BE2C (cell line): ENCODE data around the gene TAF7.
"Not testable (repeated sequence)": the region's sequence is repeated elsewhere in the genome, so short reads cannot be mapped to it uniquely, and the experiment has no call there.

ENCODE experiments used
- DNase-seq: peaks from one replicate; pipeline ENCODE4 v3.0.0-alpha.2; 2020
- H3K27me3 ChIP-seq: fragments of 250-450 bp; sonication (Bioruptor Pico); 2 replicates; pipeline ENCODE4 v1.5.1; 2020; ENCODE audit warnings: mild to moderate bottlenecking
- H3K36me3 ChIP-seq: fragments of 250-450 bp; sonication (Bioruptor Pico); 2 replicates; pipeline ENCODE4 v1.5.1; 2020; ENCODE audit warnings: mild to moderate bottlenecking
- H3K4me1 ChIP-seq: fragments of 250-450 bp; sonication (Bioruptor Pico); 2 replicates; pipeline ENCODE4 v1.5.1; 2020
- H3K4me3 ChIP-seq: 2 replicates; pipeline ENCODE4 v1.5.1; 2011; ENCODE audit warnings: low read depth, low read length
- H3K9me3 ChIP-seq: fragments of 250-450 bp; sonication (Bioruptor Pico); 2 replicates; pipeline ENCODE4 v1.5.1; 2020
- CTCF ChIP-seq: IDR thresholded peaks from 2 replicates; pipeline ENCODE4 v1.5.1; 2012; ENCODE audit warnings: mild to moderate bottlenecking, low read depth, low read length

The TAF7 gene

GRCh38 chr5:141338538-141339306 lies 18.1 kb upstream of the TAF7 start, which contains the start of gene PCDHGA2:
TSS of gene PCDHGA2 (plus strand) at chr5:141338760.
- Histone ChIP-seq H3K27me3 (no peaks in the 10 kb centered on the region), H3K4me3 (no peak within 1 kb of the TSS), H3K36me3 (peaks cover under 1% of the 10 kb centered on the region; the same call in 1 of the 2 replicates), H3K9me3 (peaks cover under 1% of the 10 kb centered on the region), H3K4me1 (no peaks in the 10 kb centered on the region; the same call in 1 of the 2 replicates)
- peak; percentile 52 for DNase-seq
- TF ChIP-seq CTCF, result peak; percentile 65

- H3K36me3 ChIP-seq, H3K4me1 ChIP-seq, H3K4me3 ChIP-seq, DNase-seq, H3K9me3 ChIP-seq, H3K27me3 ChIP-seq: not testable (repeated sequence)
These were observed 12.0 kb upstream of the TAF7 start for GRCh38 chr5:141332571-141332970.

GRCh38 chr5:141330299-141331080 lies 9.9 kb upstream of the TAF7 start, which contains the start of gene PCDHGA1:
TSS of gene PCDHGA1 (plus strand) at chr5:141330514.
- Histone ChIP-seq H3K4me1 (no peaks in the 10 kb centered on the region), H3K27me3 (no peaks in the 10 kb centered on the region), H3K36me3 (no peaks in the 10 kb centered on the region), H3K9me3 (no peaks in the 10 kb centered on the region), H3K4me3 (peak within 1 kb of the TSS; percentile 66)
- TF ChIP-seq CTCF, result peak; percentile 80
- peak; percentile 78 for DNase-seq

GRCh38 chr5:141328231-141328630 lies 7.6 kb upstream of the TAF7 start:
- TF ChIP-seq CTCF, result no peak
- Histone ChIP-seq H3K4me3 (no peak overlapping the region), H3K4me1 (no peaks in the 10 kb centered on the region), H3K9me3 (no peaks in the 10 kb centered on the region), H3K27me3 (no peaks in the 10 kb centered on the region), H3K36me3 (no peaks in the 10 kb centered on the region)
- no peak for DNase-seq

- peak; percentile 42 for TF ChIP-seq CTCF
- Histone ChIP-seq H3K36me3 (no peaks in the 10 kb centered on the region), H3K9me3 (no peaks in the 10 kb centered on the region), H3K4me1 (no peaks in the 10 kb centered on the region), H3K4me3 (no peak overlapping the region), H3K27me3 (no peaks in the 10 kb centered on the region)
- peak; percentile 43 for DNase-seq
These were observed 5.7 kb upstream of the TAF7 start for GRCh38 chr5:141326088-141326854.

- no peak for TF ChIP-seq CTCF
- Histone ChIP-seq H3K4me1 (no peaks in the 10 kb centered on the region), H3K27me3 (no peaks in the 10 kb centered on the region), H3K9me3 (peaks cover 11% of the 10 kb centered on the region), H3K4me3 (no peak overlapping the region), H3K36me3 (peaks cover 28% of the 10 kb centered on the region)
- DNase-seq, result no peak
These were observed 1.7 kb upstream of the TAF7 start for GRCh38 chr5:141322261-141322660.
